Sigmoid colon (tissue), 7 donors: Measurements from ENCODE around the gene ADCK1. TPM values are rescaled to one million over a fixed set of nuclear protein-coding genes. Genes with fewer than 3 reads are reported as not detected.

ENCODE experiments used
- DNase-seq: peaks from one replicate; pipeline ENCODE4 v3.0.0-alpha.2; 2019
- H3K27ac ChIP-seq, 4 donors: fragments of 200-600 bp; sonication (generic); one replicate each; pipeline ENCODE4 v1.5.1; 2016 to 2019; ENCODE audit warnings: mild to moderate bottlenecking in 1 of 4
- H3K27me3 ChIP-seq, 3 donors: fragments of 200-600 bp; sonication (generic); one replicate each; pipeline ENCODE4 v1.5.1; 2019; ENCODE audit warnings: mild to moderate bottlenecking in 1 of 3
- H3K36me3 ChIP-seq, 4 donors: fragments of 200-600 bp; sonication (generic); one replicate each; pipeline ENCODE4 v1.5.1; 2016 to 2019
- H3K4me1 ChIP-seq, 4 donors: fragments of 200-600 bp; sonication (generic); one replicate each; pipeline ENCODE4 v1.5.1; 2017 to 2019
- H3K4me3 ChIP-seq, 4 donors: fragments of 200-600 bp; sonication (generic); one replicate each; pipeline ENCODE4 v1.5.1; 2017 to 2019; ENCODE audit warnings: mild to moderate bottlenecking in 2 of 4, moderate library complexity in 1 of 4
- H3K9me3 ChIP-seq, 4 donors: fragments of 200-600 bp in 3 of 4; sonication (generic) in 3 of 4; one replicate each; pipeline versions ENCODE4 v1.5.1 to v1.6.1; 2013 to 2019
- EP300 ChIP-seq, 4 donors: sonication (generic); formaldehyde crosslinking; IDR thresholded peaks; one replicate each; pipeline ENCODE4 v1.6.1; 2017; ENCODE audit warnings: antibody characterized with exemption in 4 of 4
- POLR2A ChIP-seq, 2 donors: fragments of 450-650 bp; IDR thresholded peaks; one replicate each; pipeline ENCODE4 v1.6.1; 2016; ENCODE audit warnings: antibody characterized with exemption in 2 of 2, mild to moderate bottlenecking in 2 of 2, moderate library complexity in 2 of 2
- POLR2AphosphoS5 ChIP-seq, 4 donors: sonication (generic); formaldehyde crosslinking; IDR thresholded peaks; one replicate each; pipeline ENCODE4 v1.6.1; 2017; ENCODE audit warnings: antibody characterized with exemption in 4 of 4
- WGBS, 2 donors: extraction: QIAGEN DNeasy Blood & Tissue Kit; methylation state at CpG; one replicate each; pipeline ENCODE4 v1.1.7; 2013; 5-methylcytosine and 5-hydroxymethylcytosine counted together
- intact Hi-C: fragments of 100-400 bp; cut with DNase I; formaldehyde crosslinking; loops from one replicate; pipeline ENCODE4 v1.15.1; 2023
- polyA plus RNA-seq, 3 donors: library from polyadenylated mRNA; stranded (reverse); fragments of 200-250 nt; gene quantifications; one replicate each; pipeline ENCODE4 v1.2.3, GENCODE V29; 2013
- total RNA-seq, 4 donors: library from RNA; depleted of rRNA; stranded (reverse); fragments of >200 nt; gene quantifications; one replicate each; pipeline ENCODE4 v1.1.0, GENCODE V29; 2016
- TF ChIP-seq, protein P1 (sequence below), 4 experiments: fragments of 450-650 bp in 3 of 4; fragments of 200-600 bp in 1 of 4; IDR thresholded peaks; one replicate each; pipeline ENCODE4 v1.5.1; 2016 to 2019; ENCODE audit warnings: antibody characterized with exemption in 4 of 4, mild to moderate bottlenecking in 3 of 4, moderate library complexity in 2 of 4
- donor health status: healthy with polysubstance abuse.
- donor health status: Bipolar disorder and iron deficiency.
- donor health status: healthy.

ADCK1 gene
- total and polyA plus RNA-seq, 7 donors: 3.5 to 19.4 (median 5.7) TPM

DNA sequence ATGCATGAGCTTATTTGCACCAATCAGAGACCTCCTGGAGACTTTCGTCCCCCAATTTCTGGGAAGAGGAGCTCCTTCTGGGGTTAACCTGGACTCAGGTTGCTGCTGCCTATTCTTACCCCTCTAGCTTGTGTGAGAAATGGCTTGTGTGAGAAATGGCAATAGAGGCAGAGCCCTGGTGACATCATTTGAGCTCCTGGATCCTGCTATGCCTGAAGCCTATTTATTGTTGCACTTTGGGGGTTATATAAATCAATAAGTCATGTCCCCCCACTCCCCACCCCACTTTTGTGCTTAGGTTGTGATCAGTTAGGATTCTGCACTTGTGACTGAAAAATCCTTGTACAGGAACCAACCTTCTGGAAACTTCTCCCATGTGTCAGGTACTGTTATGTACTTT is 167.2 kb downstream of the ADCK1 start:
- TF ChIP-seq POLR2A (IDR thresholded peaks at IDR 0.05) (no peak), EP300 (IDR thresholded peaks at IDR 0.05) (no peak), POLR2AphosphoS5 (IDR thresholded peaks at IDR 0.05) (no peak)
- TF ChIP-seq, protein P1, sequence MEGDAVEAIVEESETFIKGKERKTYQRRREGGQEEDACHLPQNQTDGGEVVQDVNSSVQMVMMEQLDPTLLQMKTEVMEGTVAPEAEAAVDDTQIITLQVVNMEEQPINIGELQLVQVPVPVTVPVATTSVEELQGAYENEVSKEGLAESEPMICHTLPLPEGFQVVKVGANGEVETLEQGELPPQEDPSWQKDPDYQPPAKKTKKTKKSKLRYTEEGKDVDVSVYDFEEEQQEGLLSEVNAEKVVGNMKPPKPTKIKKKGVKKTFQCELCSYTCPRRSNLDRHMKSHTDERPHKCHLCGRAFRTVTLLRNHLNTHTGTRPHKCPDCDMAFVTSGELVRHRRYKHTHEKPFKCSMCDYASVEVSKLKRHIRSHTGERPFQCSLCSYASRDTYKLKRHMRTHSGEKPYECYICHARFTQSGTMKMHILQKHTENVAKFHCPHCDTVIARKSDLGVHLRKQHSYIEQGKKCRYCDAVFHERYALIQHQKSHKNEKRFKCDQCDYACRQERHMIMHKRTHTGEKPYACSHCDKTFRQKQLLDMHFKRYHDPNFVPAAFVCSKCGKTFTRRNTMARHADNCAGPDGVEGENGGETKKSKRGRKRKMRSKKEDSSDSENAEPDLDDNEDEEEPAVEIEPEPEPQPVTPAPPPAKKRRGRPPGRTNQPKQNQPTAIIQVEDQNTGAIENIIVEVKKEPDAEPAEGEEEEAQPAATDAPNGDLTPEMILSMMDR (IDR thresholded peaks at IDR 0.05): no peak
- peaks cover 0 to 7% (median 3%) of the 10 kb centered on the region in 4 donors for H3K4me1 ChIP-seq
- 86 to 94% methylated on average over 1 of the region's 1 CpG for WGBS, 2 donors
- no peaks in the 10 kb centered on the region for H3K36me3 ChIP-seq
- H3K4me3 ChIP-seq: no peak overlapping the region
- H3K27me3 ChIP-seq: peaks cover 5 to 35% (median 13%) of the 10 kb centered on the region in 3 donors
- no peak for DNase-seq
- H3K9me3 ChIP-seq: no peaks in the 10 kb centered on the region
- intact Hi-C loops: no loop called here
- H3K27ac ChIP-seq: no peak overlapping the region

DNA sequence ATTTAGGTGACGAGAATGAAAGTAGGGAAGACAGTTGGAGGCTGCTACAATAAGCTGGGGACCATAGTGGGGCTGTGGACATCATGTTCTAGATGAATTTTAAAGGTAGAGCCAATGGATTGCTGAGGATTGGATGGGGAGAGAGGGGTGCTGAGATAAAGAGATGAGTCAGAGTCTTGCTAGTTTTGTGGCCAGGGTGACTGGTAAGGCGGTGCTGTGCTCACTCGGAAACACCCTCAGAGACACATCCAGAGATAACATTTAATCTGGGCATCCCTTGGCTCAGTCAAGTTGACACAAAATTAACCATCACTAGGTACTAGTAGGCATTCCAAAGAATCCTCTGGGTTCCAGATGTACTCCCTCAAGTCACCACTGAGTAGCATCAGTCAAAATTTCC is 170.7 kb downstream of the ADCK1 start:
- WGBS, 2 donors: 87% methylated on average over 3 of the region's 3 CpGs
- no peak for DNase-seq
- TF ChIP-seq, protein P1 (IDR thresholded peaks at IDR 0.05): no peak
- TF ChIP-seq POLR2AphosphoS5 (IDR thresholded peaks at IDR 0.05): no peak
- TF ChIP-seq EP300 (IDR thresholded peaks at IDR 0.05): no peak
- no peak for TF ChIP-seq POLR2A (IDR thresholded peaks at IDR 0.05)
- Histone ChIP-seq H3K9me3 (no peaks in the 10 kb centered on the region), H3K4me3 (no peak overlapping the region), H3K36me3 (no peaks in the 10 kb centered on the region), H3K27ac (no peak overlapping the region), H3K27me3 (peaks cover 5 to 23% (median 9%) of the 10 kb centered on the region in 3 donors), H3K4me1 (peaks cover 0 to 6% (median 3%) of the 10 kb centered on the region in 4 donors)
- intact Hi-C loops: no loop called here

DNA sequence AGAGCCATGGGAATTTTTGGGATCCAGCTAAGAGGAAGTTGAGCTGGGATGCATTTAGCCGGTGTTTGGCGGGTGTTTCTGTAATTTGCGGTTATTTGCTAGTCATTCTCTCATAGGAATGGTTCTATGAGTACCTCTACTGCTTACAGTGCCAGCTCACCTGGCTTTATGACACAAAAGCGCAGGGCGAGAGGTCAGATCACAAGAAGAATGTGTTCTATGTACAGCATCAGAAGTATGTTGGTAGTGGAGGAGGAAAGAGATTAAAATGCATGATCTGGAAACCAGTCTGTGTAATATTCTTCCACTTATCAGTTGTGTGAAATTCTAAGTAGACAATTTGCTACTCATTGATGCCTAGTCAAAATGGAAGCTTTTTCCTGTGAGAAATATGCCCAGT is 173.3 kb downstream of the ADCK1 start:
- Histone ChIP-seq H3K9me3 (no peaks in the 10 kb centered on the region), H3K36me3 (no peaks in the 10 kb centered on the region), H3K4me3 (no peak overlapping the region), H3K4me1 (no peaks in the 10 kb centered on the region), H3K27ac (no peak overlapping the region), H3K27me3 (no peaks in the 10 kb centered on the region)
- no peak for DNase-seq
- intact Hi-C loops: no loop called here
- WGBS, 2 donors: 85 to 92% methylated on average over 5 of the region's 5 CpGs
- TF ChIP-seq, protein P1 (IDR thresholded peaks at IDR 0.05): no peak
- no peak for TF ChIP-seq POLR2AphosphoS5 (IDR thresholded peaks at IDR 0.05)
- TF ChIP-seq POLR2A (IDR thresholded peaks at IDR 0.05): no peak
- TF ChIP-seq EP300 (IDR thresholded peaks at IDR 0.05): no peak

DNA sequence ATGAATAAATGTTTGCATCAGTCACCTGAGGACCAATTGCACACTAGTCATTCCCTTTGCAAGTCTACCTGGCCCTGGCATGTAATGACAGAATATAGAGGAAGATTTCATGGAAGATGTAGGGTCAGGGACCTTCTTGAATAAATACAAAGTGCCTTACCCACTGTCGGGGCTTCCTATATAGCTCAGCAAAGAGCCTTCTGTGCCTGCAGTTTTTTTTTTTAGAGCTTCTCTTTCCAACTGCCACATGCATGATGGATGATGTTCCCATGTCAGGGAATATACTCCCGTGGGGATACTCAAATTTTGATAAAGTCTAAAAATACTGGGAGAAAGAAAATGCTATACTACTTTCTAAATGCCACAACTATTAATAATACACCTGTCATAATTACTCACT is 176.7 kb downstream of the ADCK1 start:
- intact Hi-C loops: no loop called here
- Histone ChIP-seq H3K9me3 (no peaks in the 10 kb centered on the region), H3K4me3 (no peak overlapping the region), H3K27ac (no peak overlapping the region), H3K27me3 (peaks cover 0 to 26% (median 0%) of the 10 kb centered on the region in 3 donors), H3K36me3 (no peaks in the 10 kb centered on the region), H3K4me1 (peaks cover 0 to 7% (median 3%) of the 10 kb centered on the region in 4 donors)
- 30 to 51% methylated on average over 2 of the region's 2 CpGs for WGBS, 2 donors
- TF ChIP-seq POLR2A (IDR thresholded peaks at IDR 0.05): no peak
- TF ChIP-seq EP300 (IDR thresholded peaks at IDR 0.05): no peak
- TF ChIP-seq, protein P1 (IDR thresholded peaks at IDR 0.05): no peak
- no peak for TF ChIP-seq POLR2AphosphoS5 (IDR thresholded peaks at IDR 0.05)
- DNase-seq: no peak

DNA sequence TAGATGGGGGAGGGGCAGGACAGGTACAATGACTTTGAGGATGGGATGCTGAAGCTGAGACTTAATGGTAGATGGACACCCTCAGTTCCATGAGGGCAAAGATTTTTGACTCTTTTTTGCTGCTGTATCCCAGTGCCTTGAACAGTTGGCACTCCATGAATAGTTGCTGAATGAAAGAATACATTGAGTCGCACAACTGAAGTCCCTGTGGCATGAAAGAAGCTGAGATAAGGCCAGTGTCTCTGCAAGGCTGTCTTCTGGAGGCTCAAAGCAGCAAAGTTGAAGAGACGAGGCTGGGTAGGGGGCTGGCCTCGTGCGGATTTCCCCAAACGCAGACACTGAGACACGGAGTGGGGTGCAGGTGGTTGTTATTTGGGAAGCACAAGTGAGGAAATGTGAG is 179.3 kb downstream of the ADCK1 start:
- Histone ChIP-seq H3K36me3 (no peaks in the 10 kb centered on the region), H3K9me3 (no peaks in the 10 kb centered on the region), H3K4me1 (peaks cover 0 to 7% (median 3%) of the 10 kb centered on the region in 4 donors), H3K27me3 (peaks cover 0 to 26% (median 0%) of the 10 kb centered on the region in 3 donors), H3K27ac (no peak overlapping the region), H3K4me3 (no peak overlapping the region)
- no peak for DNase-seq
- intact Hi-C loops: no loop called here
- WGBS, 2 donors: 75 to 84% methylated on average over 6 of the region's 6 CpGs
- TF ChIP-seq, protein P1 (IDR thresholded peaks at IDR 0.05): no peak
- no peak for TF ChIP-seq EP300 (IDR thresholded peaks at IDR 0.05)
